ENCODE results near the gene MAP4. TPM values are rescaled to one million over a fixed set of nuclear protein-coding genes. Genes with fewer than 3 reads are reported as not detected.

MAP4 gene
- polyA plus RNA-seq, 1 experiment, result 285 TPM

GRCh38 chr3:47909607-47910006, 106.6 kb downstream of the MAP4 start:
- Histone ChIP-seq H3K27ac (ENCODE audit: low read depth, low read length) (no peak overlapping the region), H3K27me3 (ENCODE audit: control insufficient read depth, insufficient read depth, low read length) (no peaks in the 10 kb centered on the region)
- CTCF ChIA-PET, result no interaction called here

GRCh38 chr3:47908744-47909143, 107.5 kb downstream of the MAP4 start:
- TF ChIP-seq, protein P1, sequence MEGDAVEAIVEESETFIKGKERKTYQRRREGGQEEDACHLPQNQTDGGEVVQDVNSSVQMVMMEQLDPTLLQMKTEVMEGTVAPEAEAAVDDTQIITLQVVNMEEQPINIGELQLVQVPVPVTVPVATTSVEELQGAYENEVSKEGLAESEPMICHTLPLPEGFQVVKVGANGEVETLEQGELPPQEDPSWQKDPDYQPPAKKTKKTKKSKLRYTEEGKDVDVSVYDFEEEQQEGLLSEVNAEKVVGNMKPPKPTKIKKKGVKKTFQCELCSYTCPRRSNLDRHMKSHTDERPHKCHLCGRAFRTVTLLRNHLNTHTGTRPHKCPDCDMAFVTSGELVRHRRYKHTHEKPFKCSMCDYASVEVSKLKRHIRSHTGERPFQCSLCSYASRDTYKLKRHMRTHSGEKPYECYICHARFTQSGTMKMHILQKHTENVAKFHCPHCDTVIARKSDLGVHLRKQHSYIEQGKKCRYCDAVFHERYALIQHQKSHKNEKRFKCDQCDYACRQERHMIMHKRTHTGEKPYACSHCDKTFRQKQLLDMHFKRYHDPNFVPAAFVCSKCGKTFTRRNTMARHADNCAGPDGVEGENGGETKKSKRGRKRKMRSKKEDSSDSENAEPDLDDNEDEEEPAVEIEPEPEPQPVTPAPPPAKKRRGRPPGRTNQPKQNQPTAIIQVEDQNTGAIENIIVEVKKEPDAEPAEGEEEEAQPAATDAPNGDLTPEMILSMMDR (IDR thresholded peaks at IDR 0.05; ENCODE audit: low read depth, low read length), result no peak
- H3K27ac ChIP-seq (ENCODE audit: low read depth, low read length), result no peak overlapping the region
- ChIA-PET POLR2A (no interaction called here), CTCF (interaction anchor here (1.1 kb wide), 1 partner anchor 82 kb away, joined by 3 read pairs; no protein-coding TSS in a partner anchor)
- no peak overlapping the region for H3K4me3 ChIP-seq (ENCODE audit: low read depth, low read length)
- DNase-seq (ENCODE audit: low read depth, low spot score), result no peak
- no peaks in the 10 kb centered on the region for H3K27me3 ChIP-seq (ENCODE audit: control insufficient read depth, insufficient read depth, low read length)
- H3K9me3 ChIP-seq (ENCODE audit: control insufficient read depth, insufficient read depth, low read length), result no peaks in the 10 kb centered on the region

More at GRCh38 chr3:47909607-47910006, 106.6 kb downstream of the MAP4 start:
- Histone ChIP-seq H3K4me3 (ENCODE audit: low read depth, low read length) (no peak overlapping the region), H3K9me3 (ENCODE audit: control insufficient read depth, insufficient read depth, low read length) (no peaks in the 10 kb centered on the region)
- DNase-seq (ENCODE audit: low read depth, low spot score), result no peak
- POLR2A ChIA-PET, result interaction anchor here (0.7 kb wide), 1 partner anchor 175 kb away, joined by 3 read pairs; no protein-coding TSS in a partner anchor
- TF ChIP-seq, protein P1 (IDR thresholded peaks at IDR 0.05; ENCODE audit: low read depth, low read length), result no peak

DNA sequence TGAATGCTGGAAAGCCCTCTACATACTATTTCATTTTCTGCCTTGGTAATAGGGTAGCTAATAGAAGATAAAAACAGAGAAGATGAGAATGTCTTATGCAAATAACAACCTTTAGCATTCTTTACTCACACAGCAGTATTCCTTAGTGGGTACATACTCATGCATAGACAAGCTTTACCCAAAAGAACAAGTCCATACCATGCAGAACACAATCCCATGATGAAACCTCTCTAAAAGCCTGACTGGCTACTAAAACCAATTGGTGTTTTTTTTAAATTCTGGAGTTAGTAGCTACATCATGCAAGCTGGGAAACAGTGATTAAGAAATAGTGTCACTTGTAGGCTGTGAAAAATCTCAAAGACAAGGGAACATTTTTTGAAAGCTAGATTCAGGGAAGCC, 108.4 kb downstream of the MAP4 start:
- no peak overlapping the region for H3K4me3 ChIP-seq (ENCODE audit: low read depth, low read length)
- no peak overlapping the region for H3K27ac ChIP-seq (ENCODE audit: low read depth, low read length)
- no peak for DNase-seq (ENCODE audit: low read depth, low spot score)
- POLR2A ChIA-PET, result no interaction called here
- H3K9me3 ChIP-seq (ENCODE audit: control insufficient read depth, insufficient read depth, low read length), result no peaks in the 10 kb centered on the region
- CTCF ChIA-PET, result interaction anchor here (1.0 to 1.1 kb wide), 2 partner anchors 12 to 83 kb away, joined by 3 read pairs; no protein-coding TSS in a partner anchor
- TF ChIP-seq, protein P1 (IDR thresholded peaks at IDR 0.05; ENCODE audit: low read depth, low read length), result no peak
- H3K27me3 ChIP-seq (ENCODE audit: control insufficient read depth, insufficient read depth, low read length), result no peaks in the 10 kb centered on the region

GRCh38 chr3:47902746-47903145, 113.5 kb downstream of the MAP4 start:
- no peaks in the 10 kb centered on the region for H3K27me3 ChIP-seq (ENCODE audit: control insufficient read depth, insufficient read depth, low read length)
- no peaks in the 10 kb centered on the region for H3K9me3 ChIP-seq (ENCODE audit: control insufficient read depth, insufficient read depth, low read length)
- H3K4me3 ChIP-seq (ENCODE audit: low read depth, low read length), result no peak overlapping the region
- no peak overlapping the region for H3K27ac ChIP-seq (ENCODE audit: low read depth, low read length)
- POLR2A ChIA-PET, result interaction anchor here (0.6 kb wide), 2 partner anchors 12 to 106 kb away, joined by 3 to 8 read pairs; no protein-coding TSS in a partner anchor
- TF ChIP-seq, protein P1 (IDR thresholded peaks at IDR 0.05; ENCODE audit: low read depth, low read length), result no peak
- CTCF ChIA-PET, result no interaction called here
- DNase-seq (ENCODE audit: low read depth, low spot score), result no peak

DNA sequence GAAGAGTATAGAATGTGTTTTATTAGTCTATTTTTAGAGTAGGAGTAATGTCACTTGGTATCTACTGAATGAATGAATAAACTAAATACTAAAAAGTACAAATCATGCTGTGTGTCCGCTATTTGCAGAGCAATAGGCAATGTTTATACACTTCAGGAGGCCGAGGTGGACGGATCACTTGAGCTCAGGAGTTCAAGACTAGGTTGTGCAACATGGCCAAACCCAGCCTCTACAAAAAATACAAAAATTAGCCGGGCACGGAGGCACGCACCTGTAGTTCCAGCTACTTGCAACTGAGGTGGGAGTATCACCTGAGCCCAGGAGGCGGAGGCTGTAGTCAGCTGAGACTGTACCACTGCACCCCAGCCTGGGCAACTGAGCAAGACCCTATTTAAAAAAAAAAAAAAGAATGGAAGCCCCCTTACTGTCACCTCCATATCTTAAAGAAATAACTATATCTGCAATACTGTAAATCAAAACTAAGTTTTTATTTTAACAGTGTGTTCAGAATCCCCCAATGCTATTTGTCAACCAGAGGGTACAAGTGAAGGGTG, 114.9 kb downstream of the MAP4 start:
- POLR2A ChIA-PET, result no interaction called here
- CTCF ChIA-PET, result interaction anchor here (1.0 to 1.8 kb wide), 2 partner anchors 250 to 257 kb away, joined by 4 to 5 read pairs; no protein-coding TSS in a partner anchor
- TF ChIP-seq, protein P1 (IDR thresholded peaks at IDR 0.05; ENCODE audit: low read depth, low read length), result no peak

More for the DNA sequence above, 114.9 kb downstream of the MAP4 start:
- H3K27ac ChIP-seq (ENCODE audit: low read depth, low read length), result no peak overlapping the region
- no peaks in the 10 kb centered on the region for H3K9me3 ChIP-seq (ENCODE audit: control insufficient read depth, insufficient read depth, low read length)
- no peak for DNase-seq (ENCODE audit: low read depth, low spot score)
- H3K27me3 ChIP-seq (ENCODE audit: control insufficient read depth, insufficient read depth, low read length), result no peaks in the 10 kb centered on the region
- H3K4me3 ChIP-seq (ENCODE audit: low read depth, low read length), result no peak overlapping the region
